Prostate gland (tissue), 2 donors: ENCODE results near the gene SLC1A7.

ENCODE experiments used
- CTCF ChIP-seq, 4 experiments: fragments of 200-600 bp in 2 of 4; fragments of 450-650 bp in 2 of 4; sonication (generic) in 2 of 4; IDR thresholded peaks; 1 replicate in 3 of 4; 2 replicates in 1 of 4; pipeline ENCODE4 v1.5.1; 2016 to 2019; ENCODE audit warnings: antibody characterized with exemption in 4 of 4, mild to moderate bottlenecking in 2 of 4, moderate library complexity in 2 of 4
- POLR2A ChIP-seq: fragments of 450-650 bp; IDR thresholded peaks from one replicate; pipeline ENCODE4 v1.6.1; 2016; ENCODE audit warnings: antibody characterized with exemption, mild to moderate bottlenecking
- POLR2AphosphoS5 ChIP-seq: sonication (generic); formaldehyde crosslinking; IDR thresholded peaks from one replicate; pipeline ENCODE4 v1.6.1; 2017; ENCODE audit warnings: antibody characterized with exemption

- TF ChIP-seq POLR2AphosphoS5 (no peak), CTCF (IDR thresholded peaks at IDR 0.05) (no peak), POLR2A (no peak)
Measured at GRCh38 chr1:53156783-53157182, 14.3 kb upstream of the SLC1A7 start.
